NCI-H524 treated with DMSO at 0.1 percent for 48 hours (cell line): ENCODE data around the gene KRT14.
A peak's percentile ranks its signal among the peaks of the same experiment; 100 is the strongest.
"Not testable (repeated sequence)": the region's sequence is repeated elsewhere in the genome, so short reads cannot be mapped to it uniquely, and the experiment has no call there.

Experiments
- DNase-seq: peaks from one replicate; lab custom pipeline; 2025; lab: John Stamatoyannopoulos, UW

KRT14 gene

DNA sequence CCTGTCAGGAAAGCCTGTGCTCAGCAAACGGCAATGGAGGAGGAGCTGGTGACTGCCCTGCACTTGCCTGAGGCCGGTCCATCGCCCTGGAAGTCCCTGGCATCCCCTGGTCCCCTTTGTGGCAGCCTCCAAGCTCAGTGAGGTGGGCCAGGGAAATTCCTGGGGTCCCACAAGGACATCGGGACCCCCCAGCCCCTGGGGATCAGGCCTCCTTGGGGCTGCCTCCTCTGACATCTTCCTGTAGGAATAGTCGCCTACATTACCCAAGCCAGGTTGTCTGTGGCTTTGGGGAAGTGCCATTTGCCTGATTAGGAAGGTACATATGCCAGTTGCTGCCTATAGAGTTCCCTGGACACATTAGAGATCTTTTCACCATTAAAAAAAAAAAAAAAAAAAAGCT is 7.7 kb downstream of the KRT14 start:
- DNase-seq = no peak

DNA sequence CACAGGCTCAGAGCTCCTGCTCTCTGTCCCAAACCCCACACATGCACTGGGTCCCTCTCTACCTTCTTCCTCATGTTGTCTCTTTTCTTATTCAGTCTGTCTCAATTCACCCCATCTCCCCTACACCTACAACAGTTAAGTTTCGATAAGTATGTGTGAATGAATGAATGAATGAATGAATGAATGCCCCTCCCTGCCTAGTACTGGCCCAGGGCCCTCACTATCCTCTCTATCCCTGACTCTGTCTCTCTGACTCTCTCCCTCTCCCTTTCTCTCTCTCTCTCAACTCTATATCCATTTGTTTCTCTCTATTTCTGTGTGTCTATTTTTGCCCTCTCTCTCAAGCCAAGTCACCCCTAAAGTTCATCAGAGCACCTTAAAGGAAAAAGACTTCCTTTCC is 8.2 kb downstream of the KRT14 start:
- DNase-seq = no peak

DNA sequence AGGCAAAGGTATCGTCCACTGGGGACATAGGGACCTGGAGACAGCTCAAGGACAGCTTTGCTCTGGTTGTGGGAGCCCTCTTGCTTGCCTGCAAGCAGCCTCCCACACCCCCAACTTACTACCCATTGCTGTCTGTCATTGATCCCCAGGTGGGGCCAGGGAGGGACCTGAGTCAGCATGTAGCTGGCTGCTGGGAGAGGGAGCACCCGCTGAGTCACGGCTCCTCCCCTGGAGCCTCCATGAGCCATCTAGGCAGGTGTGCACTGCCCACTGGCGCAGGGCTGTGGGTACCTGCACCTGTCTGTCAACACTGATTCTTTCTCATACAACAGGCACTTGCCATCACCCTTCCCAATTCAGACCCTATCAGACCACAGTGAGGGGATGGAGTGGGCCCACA is 10.0 kb downstream of the KRT14 start:
- DNase-seq = not testable (repeated sequence)

DNA sequence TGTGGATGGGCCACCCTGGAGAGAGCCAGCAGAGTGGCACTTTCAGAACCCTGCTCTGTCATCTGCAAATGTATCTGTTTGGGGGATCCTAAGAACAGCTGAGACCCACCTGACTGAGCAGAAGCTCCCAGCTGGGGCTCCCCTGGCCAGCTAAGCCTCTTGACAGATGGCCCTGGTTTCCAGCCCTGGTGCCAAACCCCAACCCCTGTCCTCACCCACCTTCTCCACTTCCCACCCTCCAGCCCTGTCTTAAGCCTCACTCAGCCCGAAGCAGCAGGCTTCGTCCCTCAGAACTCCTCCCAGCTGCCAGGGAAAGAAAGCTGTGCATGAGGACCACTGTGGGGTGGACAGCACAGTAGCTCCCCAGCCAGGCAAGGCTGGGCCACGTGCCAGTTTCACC is 11.4 kb downstream of the KRT14 start:
- DNase-seq = no peak

DNA sequence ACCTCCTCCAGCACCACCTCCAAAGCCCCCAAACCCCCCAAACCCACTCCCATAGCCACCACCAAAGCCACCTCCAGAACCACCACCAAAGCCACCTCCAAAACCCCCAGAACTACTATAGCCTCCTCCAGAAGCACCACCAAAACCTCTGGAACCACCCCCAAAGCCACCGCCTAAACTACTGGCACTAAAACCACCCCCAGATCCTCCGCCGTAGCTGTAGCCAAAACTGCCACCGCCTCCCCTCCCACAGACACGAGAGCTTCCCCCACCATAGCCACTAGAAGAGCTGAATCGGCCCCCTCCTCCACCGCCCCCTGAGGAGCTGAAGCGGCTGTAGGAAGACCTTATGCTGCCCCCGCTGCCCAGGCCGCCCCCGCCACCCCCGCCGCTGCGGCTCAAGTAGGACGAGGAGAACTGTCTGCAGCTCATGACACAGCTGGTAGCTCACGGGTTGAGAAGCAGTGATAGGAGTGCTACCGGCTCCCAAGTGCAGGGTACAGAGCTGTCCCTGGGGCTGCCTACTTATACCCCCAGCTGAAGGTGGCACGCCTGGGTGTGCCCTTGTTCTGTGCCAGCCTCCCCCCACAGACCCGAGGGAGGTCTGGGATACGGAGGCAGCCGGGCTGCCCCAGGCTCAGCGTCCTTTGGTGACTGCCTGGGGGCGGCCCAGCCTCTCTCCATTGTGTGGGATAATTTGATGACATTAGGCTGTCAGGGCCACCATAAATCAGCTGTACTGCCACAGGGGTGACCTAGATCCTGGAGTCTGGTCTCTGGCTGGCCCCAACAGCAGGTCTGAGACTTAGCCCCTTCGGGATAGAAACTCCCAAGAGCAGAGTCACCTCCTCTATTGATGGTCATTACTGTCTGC is 14.9 kb downstream of the KRT14 start, which contains the start of gene KRT9:
KRT9 (minus strand) TSS at position 499 of the 874 bp plus-strand sequence; CDS start at position 432, 67 bp downstream.
- DNase-seq = no peak

DNA sequence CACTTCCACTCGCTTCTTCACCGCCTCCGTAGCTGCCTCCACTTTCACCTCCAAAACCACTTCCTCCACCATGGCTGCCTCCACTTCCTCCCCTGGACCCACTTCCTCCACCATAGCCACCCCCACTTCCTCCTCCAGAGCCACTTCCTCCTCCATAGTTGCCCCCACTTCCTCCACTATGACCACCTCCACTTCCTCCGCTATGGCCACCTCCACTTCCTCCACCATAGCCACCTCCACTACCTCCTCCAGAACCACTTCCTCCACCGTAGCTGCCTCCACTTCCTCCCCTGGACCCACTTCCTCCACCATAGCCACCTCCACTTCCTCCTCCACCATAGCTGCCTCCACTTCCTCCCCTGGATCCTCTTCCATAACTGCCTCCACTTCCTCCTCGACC is 19.4 kb downstream of the KRT14 start:
- no peak for DNase-seq

DNA sequence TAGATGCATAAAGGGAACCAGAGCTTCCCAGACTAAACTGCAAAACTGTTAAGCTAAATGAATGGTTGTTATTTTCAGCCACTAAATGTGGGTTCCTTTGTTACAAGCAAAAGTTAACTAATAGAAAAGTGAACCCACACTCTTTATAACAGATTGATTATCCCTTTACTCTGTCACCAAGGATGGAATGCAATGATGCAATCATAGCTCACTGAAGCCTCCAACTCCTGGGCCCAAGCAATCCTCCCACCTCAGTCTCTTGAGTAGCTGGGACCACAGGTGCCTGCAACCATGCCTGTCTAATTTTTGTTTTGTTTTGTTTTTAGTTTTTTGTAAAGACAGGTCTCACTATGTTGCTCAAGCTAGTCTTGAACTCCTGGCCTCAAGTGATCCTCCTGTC is 21.4 kb downstream of the KRT14 start:
- DNase-seq = no peak

DNA sequence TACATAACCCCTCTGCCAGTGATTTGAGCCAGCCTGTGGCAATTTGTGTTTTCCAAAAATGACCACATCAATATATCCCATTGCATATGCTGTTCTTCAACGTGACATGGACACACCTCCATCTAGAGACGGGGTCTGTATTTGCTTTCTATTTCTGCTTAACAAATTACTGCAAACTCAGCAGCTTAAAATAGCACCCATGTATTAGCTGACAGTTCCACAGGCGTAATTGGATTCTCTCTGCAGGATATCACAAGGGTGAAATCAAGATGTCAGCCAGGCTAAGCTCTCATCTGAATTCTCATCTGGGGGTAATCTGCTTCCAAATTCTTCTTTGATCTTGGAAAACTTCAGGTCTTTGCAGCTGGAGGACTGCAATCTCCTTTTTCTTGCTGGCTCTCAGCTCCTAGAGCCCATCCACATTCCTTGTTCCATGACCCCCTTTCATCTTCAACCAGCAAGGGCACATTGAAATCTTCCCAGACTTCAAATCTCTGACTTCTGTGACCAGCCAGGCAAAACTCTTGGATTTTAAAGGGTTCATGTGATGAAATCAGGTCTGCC is 23.0 kb downstream of the KRT14 start:
- DNase-seq = no peak

DNA sequence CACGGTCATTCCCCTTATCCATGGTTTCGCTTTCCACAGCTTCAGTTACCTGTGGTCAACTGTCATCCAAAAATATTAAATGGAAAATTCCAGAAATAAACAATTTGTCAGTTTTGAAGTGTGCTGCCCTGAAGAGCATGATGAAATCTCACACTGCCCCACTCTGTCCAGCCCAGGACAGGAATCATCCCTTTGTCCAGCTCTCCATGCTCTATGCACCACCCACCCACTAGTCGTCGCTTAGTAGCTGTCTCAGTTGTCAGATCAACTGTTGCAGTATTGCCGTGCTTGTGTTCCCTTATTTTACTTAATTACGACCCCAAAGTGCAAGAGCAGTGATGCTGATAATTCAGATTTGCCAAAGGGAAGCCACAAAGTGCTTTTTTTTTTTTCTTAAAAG is 25.1 kb downstream of the KRT14 start:
- no peak for DNase-seq

DNA sequence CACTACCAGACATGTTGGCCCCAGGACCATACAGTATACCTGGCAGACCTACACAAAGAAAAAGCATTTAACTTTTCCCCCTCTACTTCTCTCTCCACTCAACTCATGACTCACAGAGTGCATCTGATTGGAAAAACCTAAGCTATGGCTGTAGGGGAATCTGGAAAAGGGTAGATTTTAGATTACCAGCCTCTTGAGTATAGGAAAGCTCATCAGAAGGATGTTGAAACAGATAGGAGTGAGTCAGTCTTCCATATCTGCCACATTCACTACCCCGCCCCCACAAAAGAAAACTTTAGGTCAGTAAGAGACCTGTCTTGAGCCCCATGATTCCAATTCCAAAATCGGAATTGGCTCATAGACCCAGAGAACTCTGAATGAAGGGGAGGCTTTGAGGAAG is 27.1 kb downstream of the KRT14 start:
- DNase-seq = no peak

DNA sequence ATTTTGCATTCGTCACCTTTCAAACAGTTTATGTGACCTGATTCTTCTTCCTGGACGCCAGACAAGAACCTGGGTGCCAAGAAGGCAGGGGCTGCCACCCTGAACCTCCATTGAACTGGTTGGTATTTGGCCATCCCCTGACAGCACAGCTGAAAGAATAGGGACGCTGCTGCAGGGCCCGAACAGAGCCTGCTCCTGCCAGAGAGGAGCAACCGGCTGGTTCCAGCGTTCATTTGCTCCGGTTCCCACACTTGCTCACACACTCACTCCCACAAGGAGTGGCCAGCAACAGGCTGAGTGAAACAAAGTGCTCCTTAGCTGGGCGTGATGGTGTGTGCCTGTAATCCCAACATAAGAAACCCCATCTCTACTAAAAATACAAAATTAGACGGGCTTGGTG is 29.8 kb downstream of the KRT14 start:
- DNase-seq = no peak

DNA sequence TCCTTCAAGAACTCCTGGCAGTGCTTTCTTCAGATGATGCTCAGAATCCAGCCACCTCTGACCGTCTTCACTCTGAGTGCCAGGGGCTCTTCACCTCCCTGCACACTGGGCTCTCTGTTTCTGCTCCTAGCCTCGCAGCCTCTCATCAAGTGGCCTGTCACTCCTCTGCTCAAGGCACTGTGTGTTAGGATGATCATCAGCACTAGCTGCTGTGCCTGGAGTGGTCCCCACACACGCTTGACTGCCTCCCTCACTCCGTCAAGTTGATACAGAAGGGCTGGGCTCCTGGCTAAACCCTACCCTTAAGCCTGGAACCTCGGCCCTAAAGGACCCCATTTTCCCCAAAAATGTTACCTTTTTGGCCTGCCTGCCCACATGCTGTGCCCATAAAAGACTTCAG is 30.4 kb downstream of the KRT14 start:
- no peak for DNase-seq

DNA sequence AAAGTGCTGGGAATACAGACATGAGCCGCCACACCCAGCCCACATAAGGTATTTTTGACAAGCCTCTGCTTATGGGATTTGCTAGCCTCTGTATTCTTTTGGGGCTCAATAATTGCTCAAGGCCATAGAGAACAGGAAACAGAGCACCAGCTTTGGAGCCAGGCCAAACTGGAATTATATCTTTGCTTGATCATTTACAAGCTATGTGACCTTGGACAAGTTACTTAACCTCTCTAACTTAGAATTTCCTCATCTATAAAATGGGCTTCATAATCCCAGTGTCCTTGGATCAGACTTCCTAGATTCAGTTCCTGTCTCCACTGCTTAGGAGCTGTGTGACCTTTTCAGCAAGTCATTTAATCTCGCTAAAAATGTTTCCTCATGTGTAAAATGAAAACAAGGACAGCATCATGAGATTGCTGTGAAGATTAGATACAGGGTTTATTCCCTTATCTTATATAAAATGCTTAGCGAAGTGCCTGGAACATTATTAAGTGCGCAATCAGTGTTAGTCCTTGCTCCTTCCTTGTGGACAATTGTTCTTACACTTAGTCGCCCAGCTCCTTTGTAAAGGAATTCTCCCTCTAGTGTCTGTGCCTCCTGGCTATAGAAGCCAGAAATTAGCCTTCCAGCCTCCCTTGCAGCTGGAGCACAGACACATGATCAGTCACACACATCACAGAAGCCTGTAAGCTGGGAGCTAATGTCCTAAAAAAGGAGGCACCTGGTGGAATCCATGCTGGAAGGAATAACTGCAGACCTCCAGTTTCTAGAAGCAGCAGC is 31.4 kb downstream of the KRT14 start:
- DNase-seq = no peak

DNA sequence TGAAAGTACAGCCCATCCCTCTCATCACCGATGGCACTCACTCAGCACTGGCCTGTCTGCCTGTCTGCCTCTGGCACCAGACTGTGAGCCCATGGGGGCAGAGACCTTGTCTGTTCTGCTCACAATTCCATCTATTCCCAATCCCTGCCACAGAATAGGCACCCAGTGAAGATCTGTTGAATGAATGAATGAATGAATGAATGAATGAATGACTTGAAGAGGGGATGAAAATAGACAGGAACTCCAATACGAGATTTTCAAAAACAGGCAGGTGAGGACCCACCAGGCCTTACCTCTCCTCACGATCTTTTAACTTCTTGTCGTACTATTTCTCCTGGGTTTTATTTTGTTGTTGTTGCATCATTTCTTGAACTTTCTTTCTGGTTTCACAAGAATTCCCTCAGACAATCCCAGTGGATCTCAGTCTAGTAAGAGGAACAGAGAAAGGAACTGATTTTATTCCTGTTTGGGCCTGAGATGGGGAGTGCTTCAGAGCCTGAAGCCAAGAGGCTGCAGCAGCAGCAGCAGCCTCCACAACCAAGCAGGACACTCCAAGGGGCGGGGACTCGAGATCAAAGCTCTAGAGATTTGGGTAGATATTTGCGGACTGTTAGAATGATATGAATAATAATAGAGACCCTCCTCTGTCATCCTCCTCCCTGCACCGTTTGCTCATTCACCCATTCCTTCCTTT is 32.6 kb downstream of the KRT14 start:
- no peak for DNase-seq

DNA sequence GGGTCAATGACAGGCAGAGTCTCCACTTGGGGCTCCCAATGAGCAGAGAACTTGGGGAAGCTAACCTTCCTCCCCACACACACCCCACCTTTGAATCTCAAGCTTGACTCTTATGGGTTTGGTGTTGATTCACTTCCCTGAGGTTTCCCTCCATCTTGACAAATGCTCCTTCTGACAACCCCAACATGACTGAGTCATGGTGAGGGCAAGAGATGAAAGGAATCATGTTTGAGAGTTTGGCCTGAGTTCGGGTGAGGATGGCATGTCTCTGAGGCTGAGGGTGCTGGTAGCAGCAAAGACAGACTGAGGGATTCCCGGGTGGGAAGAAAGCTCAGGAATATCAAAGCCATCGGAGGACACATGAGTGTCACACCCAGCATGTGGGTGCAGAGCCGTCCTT is 33.5 kb downstream of the KRT14 start:
- no peak for DNase-seq

DNA sequence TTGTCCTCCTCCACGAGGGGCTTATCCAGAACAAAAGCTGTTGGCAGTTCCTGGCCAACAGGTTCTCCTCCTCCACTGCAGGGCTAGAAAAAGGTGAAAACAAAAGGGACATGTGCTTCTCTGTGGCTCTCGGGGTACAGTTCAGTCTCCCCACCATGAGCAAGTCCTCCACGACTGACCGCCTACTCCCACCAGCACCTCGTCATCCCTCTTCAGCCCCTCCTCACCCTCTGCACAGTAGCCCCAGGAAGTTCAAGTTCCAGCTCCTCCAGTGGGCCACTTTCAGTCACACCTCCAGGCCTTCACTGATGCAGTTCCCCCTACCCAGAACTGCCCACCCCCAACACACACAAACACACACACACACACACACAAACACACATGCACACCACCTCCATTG is 34.2 kb downstream of the KRT14 start:
- no peak for DNase-seq

DNA sequence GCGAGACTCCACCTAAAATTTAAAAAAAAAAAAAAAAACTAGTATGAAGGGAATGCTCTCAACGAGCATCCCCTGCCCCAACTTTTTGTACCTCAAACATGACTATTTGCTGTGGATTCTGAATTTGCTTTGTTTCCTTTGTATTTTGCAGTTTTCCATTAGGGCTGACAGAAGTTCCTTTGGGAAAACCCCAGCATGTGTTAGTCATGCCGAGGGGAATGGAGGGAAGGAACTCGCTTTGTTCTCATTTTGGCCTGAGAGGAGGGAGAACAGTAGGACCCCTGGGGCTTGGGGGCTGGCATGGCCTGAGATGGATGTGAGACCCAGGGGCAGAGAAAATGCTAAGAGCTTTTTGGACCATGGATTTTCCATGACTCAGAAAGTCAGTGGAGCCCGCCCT is 35.3 kb downstream of the KRT14 start:
- no peak for DNase-seq

DNA sequence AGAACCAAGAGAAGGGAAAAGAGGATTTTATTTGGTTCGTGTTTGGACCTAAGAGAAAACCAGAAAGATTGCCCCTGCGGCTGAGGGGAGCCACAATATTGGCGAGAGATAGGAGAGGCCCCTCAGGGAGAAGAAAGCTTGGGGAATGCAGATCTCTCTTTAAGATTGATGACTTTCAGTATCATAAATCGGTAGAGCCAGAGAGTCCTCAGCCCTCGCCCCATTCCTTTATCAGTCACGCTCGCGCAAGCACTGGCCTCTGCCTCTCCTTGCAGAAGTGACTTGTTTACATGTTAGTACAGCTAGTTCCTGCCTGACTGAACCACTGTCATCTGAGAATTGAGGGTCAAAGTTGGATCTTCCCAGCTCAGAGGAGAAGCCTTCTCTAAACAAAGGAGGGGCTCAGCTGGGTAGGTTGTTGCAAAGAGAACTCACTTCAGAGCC is 37.1 kb downstream of the KRT14 start:
- no peak for DNase-seq

DNA sequence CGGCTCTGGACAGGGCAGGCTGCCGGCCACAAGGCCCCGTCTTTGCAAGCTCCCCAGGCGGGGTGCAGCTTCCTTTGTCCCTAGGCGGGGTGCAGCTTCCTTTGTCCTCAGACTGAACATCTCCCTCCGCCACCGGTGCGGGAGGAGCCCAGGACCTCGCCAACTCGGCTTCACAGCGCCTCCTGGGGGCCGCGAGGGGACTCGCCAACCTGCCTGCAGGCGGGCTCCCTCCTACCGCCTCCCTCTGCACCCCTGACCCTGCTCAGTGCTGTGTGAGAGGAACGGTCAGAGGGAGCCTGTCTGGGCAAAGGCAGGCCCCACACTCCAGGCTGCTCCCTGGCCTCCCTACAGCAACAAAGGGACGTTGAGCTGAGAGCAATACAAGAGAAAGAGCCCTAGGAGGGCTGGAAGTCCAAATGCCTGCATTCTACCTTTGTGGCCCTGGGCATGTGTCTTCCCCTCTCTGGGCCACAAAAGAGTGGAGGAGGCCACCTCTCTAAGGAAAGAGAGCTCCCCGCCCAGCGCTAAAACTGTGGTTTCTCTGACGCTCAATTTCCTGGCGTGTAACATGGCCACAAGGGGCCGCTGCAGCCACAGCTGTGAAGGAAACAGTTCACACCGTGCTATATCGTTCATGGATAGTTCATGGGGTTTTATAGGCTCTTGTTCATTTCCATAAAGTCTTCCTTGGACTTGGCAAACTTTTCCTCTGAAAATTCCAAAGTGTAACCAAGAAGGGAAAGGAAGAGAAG is 37.7 kb downstream of the KRT14 start:
- peak; percentile 5 for DNase-seq

DNA sequence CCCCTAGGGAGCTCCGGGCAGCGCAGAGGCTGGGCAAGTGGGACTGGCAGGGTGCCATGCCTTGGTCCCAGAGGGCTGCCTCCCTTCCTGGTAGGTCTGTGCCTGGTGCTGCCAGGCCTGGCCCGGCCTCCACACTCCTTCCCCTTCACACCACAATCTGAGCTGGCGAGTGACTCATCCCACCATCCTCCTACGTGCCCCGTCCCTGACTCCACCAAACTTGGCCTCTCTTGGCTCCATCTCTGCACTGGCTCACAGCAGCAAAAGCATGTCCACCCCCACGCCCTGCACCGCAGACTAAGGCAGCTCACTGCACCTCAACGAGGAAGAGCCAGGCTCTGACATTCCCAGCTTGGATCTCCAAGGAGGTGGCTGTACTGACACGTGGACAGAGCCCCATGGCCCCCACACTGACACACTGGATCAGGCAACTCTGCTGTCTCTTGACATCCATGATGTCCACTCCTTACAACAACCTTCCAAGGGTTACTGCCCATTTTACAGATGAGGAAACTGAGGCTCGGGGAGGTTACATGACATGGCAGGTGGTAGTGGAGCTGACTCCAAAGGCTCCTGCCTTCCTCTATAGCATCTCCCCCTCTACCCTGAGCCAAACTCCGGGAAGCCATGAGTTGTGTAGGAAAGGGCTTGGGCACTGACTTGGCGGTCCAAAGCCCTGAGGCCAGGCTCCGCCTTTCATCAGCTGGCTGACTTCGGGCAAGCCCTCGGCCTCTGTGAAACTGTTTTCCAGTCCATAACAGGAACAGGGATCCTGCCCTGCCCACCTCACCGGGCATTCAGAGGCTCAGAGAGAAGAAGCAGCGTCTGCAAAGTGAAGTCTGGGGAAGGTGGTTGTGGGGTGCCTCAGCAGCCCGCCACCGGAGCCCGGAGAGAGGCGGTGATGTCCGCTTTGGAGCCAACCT is 38.5 kb downstream of the KRT14 start:
- no peak for DNase-seq
